Measurements from ENCODE around the gene SERPINB12.

DNA sequence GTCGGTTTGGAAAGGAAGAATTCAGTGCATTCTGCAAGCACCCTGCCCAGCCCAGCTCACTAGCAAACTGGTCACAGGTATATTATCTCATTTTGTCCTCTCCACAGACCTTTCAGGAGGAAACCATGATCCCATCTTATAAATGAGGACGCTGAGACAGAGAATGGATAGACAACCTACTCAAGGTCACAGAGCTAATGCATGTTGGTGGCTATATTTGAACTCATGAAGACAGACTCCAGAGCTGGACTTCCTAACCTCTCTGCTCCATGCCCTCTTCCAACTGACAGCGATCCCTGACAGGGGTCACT, 35.9 kb upstream of the SERPINB12 start:
- TF ChIP-seq, protein P1, sequence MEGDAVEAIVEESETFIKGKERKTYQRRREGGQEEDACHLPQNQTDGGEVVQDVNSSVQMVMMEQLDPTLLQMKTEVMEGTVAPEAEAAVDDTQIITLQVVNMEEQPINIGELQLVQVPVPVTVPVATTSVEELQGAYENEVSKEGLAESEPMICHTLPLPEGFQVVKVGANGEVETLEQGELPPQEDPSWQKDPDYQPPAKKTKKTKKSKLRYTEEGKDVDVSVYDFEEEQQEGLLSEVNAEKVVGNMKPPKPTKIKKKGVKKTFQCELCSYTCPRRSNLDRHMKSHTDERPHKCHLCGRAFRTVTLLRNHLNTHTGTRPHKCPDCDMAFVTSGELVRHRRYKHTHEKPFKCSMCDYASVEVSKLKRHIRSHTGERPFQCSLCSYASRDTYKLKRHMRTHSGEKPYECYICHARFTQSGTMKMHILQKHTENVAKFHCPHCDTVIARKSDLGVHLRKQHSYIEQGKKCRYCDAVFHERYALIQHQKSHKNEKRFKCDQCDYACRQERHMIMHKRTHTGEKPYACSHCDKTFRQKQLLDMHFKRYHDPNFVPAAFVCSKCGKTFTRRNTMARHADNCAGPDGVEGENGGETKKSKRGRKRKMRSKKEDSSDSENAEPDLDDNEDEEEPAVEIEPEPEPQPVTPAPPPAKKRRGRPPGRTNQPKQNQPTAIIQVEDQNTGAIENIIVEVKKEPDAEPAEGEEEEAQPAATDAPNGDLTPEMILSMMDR (IDR thresholded peaks at IDR 0.05; ENCODE audit: insufficient read depth, low read depth, low read length), result no peak
- TF ChIP-seq EZH2 (IDR thresholded peaks at IDR 0.05; ENCODE audit: insufficient read depth, low read length), result no peak

Data from astrocyte (in vitro differentiated cells and primary cell).